HCT116 (cell line): Measurements from ENCODE around the gene CRYGD.
"Not testable (repeated sequence)": the region's sequence is repeated elsewhere in the genome, so short reads cannot be mapped to it uniquely, and the experiment has no call there.

Experiments used
- EZH2phosphoT487 ChIP-seq: fragments of 200-600 bp; IDR thresholded peaks from 2 replicates; pipeline ENCODE4 v1.6.1; 2018; ENCODE audit warnings: antibody characterized with exemption, borderline replicate concordance
- POLR2A ChIP-seq: IDR thresholded peaks from 2 replicates; pipeline ENCODE4 v1.7.0; 2011; ENCODE audit warnings: borderline replicate concordance; ENCODE audit not compliant: insufficient read depth, insufficient read length; ENCODE audit errors: extremely low read depth
- TF ChIP-seq, protein P1 (sequence below), 3 experiments: fragments of 200-600 bp in 1 of 3; sonication (generic) in 1 of 3; IDR thresholded peaks in 2 of 3; conservative IDR thresholded peaks in 1 of 3; 2 replicates each; pipeline ENCODE4 v1.5.1; 2012 to 2017; ENCODE audit warnings: low read depth in 2 of 3, low read length in 2 of 3, antibody characterized with exemption in 1 of 3, borderline replicate concordance in 1 of 3, control low read depth in 1 of 3, mild to moderate bottlenecking in 1 of 3, mixed read lengths in 1 of 3, mixed run types in 1 of 3, moderate library complexity in 1 of 3; ENCODE audit not compliant: insufficient read depth in 1 of 3

DNA sequence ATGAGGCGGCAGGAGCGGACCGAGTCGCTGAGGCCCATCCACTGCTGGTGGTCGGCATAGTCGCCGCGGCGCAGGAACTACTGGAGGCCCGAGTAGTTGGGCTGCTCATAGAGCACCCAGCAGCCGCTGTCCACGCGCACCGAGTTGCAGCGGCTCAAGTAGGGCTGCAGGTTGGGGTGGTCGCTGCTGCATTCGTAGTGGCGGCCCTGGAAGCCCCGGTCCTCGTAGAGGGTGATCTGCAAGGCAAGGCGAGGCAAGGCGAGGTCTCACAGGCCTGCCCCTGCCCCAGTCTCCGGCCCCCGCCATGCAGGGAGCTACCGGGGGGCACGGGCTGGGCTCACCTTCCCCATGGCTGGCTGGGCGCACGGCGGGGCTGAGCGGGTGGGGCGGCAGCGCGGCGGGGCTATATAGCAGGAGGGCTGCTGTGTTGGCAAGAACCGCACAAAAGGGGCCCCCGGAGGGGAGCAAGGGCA, 12.0 kb downstream of the CRYGD start:
- TF ChIP-seq, protein P1, sequence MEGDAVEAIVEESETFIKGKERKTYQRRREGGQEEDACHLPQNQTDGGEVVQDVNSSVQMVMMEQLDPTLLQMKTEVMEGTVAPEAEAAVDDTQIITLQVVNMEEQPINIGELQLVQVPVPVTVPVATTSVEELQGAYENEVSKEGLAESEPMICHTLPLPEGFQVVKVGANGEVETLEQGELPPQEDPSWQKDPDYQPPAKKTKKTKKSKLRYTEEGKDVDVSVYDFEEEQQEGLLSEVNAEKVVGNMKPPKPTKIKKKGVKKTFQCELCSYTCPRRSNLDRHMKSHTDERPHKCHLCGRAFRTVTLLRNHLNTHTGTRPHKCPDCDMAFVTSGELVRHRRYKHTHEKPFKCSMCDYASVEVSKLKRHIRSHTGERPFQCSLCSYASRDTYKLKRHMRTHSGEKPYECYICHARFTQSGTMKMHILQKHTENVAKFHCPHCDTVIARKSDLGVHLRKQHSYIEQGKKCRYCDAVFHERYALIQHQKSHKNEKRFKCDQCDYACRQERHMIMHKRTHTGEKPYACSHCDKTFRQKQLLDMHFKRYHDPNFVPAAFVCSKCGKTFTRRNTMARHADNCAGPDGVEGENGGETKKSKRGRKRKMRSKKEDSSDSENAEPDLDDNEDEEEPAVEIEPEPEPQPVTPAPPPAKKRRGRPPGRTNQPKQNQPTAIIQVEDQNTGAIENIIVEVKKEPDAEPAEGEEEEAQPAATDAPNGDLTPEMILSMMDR (IDR thresholded peaks at IDR 0.05 in 2 of 3, conservative IDR thresholded peaks at IDR 0.05 in 1 of 3; ENCODE audit: borderline replicate concordance in 1 of 3, insufficient read depth in 1 of 3, low read depth in 2 of 3, low read length in 2 of 3) = not testable (repeated sequence)
- TF ChIP-seq EZH2phosphoT487, POLR2A: not testable (repeated sequence)
